IMR-90 (cell line): ENCODE data around the gene SYNJ2BP. TPM values are rescaled to one million over a fixed set of nuclear protein-coding genes. Genes with fewer than 3 reads are reported as not detected.

Experiments used
- ATAC-seq: fragments of 200-7000 bp; cut with Tn5 transposase; 2 replicates; pipeline ENCODE4 v1.9.1; 2020; ENCODE audit warnings: low read depth, mild to moderate bottlenecking, moderate library complexity
- BruUV-seq: library from RNA; stranded (reverse); fragments of 400-500 nt; replicated peaks from 2 replicates; lab custom pipeline; 2021; lab: Mats Ljungman, UMichigan
- CTCF ChIA-PET: fragments of 300-600 bp; formaldehyde crosslinking; extraction: SDS; loops from one replicate; lab custom pipeline; 2021; ENCODE audit warnings: antibody characterized with exemption; lab: Yijun Ruan, JAX
- POLR2A ChIA-PET: fragments of 300-600 bp; sonication (Branson Sonifier 250); formaldehyde crosslinking; loops from one replicate; lab custom pipeline; 2022; ENCODE audit warnings: antibody characterized with exemption; ENCODE audit not compliant: unreplicated experiment; lab: Charles Lee
- DNase-seq: peaks from one replicate; pipeline ENCODE4 v3.0.0; 2013
- H2AFZ ChIP-seq: replicated peaks from 2 replicates; pipeline ENCODE3; 2013; ENCODE audit warnings: low read length, mild to moderate bottlenecking; ENCODE audit not compliant: poor library complexity
- H2AK5ac ChIP-seq: 2 replicates; pipeline ENCODE4 v1.6.1; 2013; ENCODE audit warnings: low read depth, low read length, inconsistent platforms
- H2AK9ac ChIP-seq: replicated peaks from 2 replicates; pipeline ENCODE3; 2013; ENCODE audit warnings: mild to moderate bottlenecking, low read depth, low read length, moderate library complexity; ENCODE audit not compliant: poor library complexity
- H2BK120ac ChIP-seq: 2 replicates; pipeline ENCODE4 v1.6.1; 2013; ENCODE audit warnings: low read depth, low read length, inconsistent platforms
- H2BK15ac ChIP-seq: 3 replicates; pipeline ENCODE4 v1.6.1; 2013; ENCODE audit warnings: low read depth, low read length, inconsistent platforms
- H2BK20ac ChIP-seq: 2 replicates; pipeline ENCODE4 v1.6.1; 2013; ENCODE audit warnings: low read depth, mild to moderate bottlenecking, inconsistent platforms, low read length, moderate library complexity
- H2BK5ac ChIP-seq: 2 replicates; pipeline ENCODE4 v1.6.1; 2013; ENCODE audit warnings: mild to moderate bottlenecking, low read depth, low read length, inconsistent platforms; ENCODE audit not compliant: poor library complexity, severe bottlenecking
- H3K14ac ChIP-seq: replicated peaks from 2 replicates; pipeline ENCODE4 v1.6.1; 2013; ENCODE audit warnings: low read depth, low read length, inconsistent platforms
- H3K18ac ChIP-seq: 2 replicates; pipeline ENCODE4 v1.6.1; 2013; ENCODE audit warnings: low read depth, low read length, control low read depth
- H3K23ac ChIP-seq: 2 replicates; pipeline ENCODE4 v1.6.1; 2013; ENCODE audit warnings: low read depth, low read length, inconsistent platforms
- H3K27ac ChIP-seq: 2 replicates; pipeline ENCODE4 v1.5.1; 2013; ENCODE audit warnings: mild to moderate bottlenecking, control low read depth, low read length; ENCODE audit not compliant: insufficient read depth
- H3K27me3 ChIP-seq: 2 replicates; pipeline ENCODE4 v1.6.1; 2013; ENCODE audit warnings: low read length; ENCODE audit not compliant: control insufficient read depth, insufficient read depth
- H3K36me3 ChIP-seq: 2 replicates; pipeline ENCODE4 v1.6.1; 2013; ENCODE audit warnings: low read length, mixed read lengths; ENCODE audit not compliant: control insufficient read depth, insufficient read depth
- H3K4ac ChIP-seq: 2 replicates; pipeline ENCODE4 v1.6.1; 2013; ENCODE audit warnings: low read depth, low read length, inconsistent platforms
- H3K4me1 ChIP-seq: 2 replicates; pipeline ENCODE4 v1.6.1; 2013; ENCODE audit warnings: low read length, mixed read lengths; ENCODE audit not compliant: control insufficient read depth, insufficient read depth
- H3K4me2 ChIP-seq: 2 replicates; pipeline ENCODE4 v1.6.1; 2013; ENCODE audit warnings: low read depth, mild to moderate bottlenecking, control low read depth, low read length, moderate library complexity
- H3K4me3 ChIP-seq: 2 replicates; pipeline ENCODE4 v1.5.1; 2013; ENCODE audit warnings: low read depth, mild to moderate bottlenecking, control low read depth, low read length, moderate library complexity; ENCODE audit not compliant: insufficient read depth
- H3K56ac ChIP-seq: 2 replicates; pipeline ENCODE4 v1.6.1; 2013; ENCODE audit warnings: low read length, inconsistent platforms; ENCODE audit not compliant: insufficient read depth; ENCODE audit errors: extremely low read depth
- H3K79me1 ChIP-seq, 2 experiments: 2 replicates each; pipeline ENCODE4 v1.6.1; 2013; ENCODE audit warnings: low read length in 2 of 2, inconsistent platforms in 1 of 2, low read depth in 1 of 2
- H3K9ac ChIP-seq: 2 replicates; pipeline ENCODE4 v1.6.1; 2013; ENCODE audit warnings: low read depth, low read length, control low read depth
- H3K9me1 ChIP-seq: 2 replicates; pipeline ENCODE4 v1.6.1; 2013; ENCODE audit warnings: low read length, inconsistent platforms; ENCODE audit not compliant: insufficient read depth
- H3K9me3 ChIP-seq: 2 replicates; pipeline ENCODE4 v1.6.1; 2013; ENCODE audit warnings: low read length; ENCODE audit not compliant: control insufficient read depth, insufficient read depth
- H4K20me1 ChIP-seq: 2 replicates; pipeline ENCODE4 v1.6.1; 2013; ENCODE audit warnings: low read length, inconsistent platforms; ENCODE audit not compliant: insufficient read depth
- H4K5ac ChIP-seq: 2 replicates; pipeline ENCODE4 v1.6.1; 2013; ENCODE audit warnings: mild to moderate bottlenecking, low read depth, low read length, control low read depth
- H4K8ac ChIP-seq, 2 experiments: 2 replicates each; pipeline ENCODE4 v1.6.1; 2013; ENCODE audit warnings: low read depth in 2 of 2, low read length in 2 of 2, control low read depth in 1 of 2, inconsistent platforms in 1 of 2
- H4K91ac ChIP-seq: 2 replicates; pipeline ENCODE4 v1.6.1; 2013; ENCODE audit warnings: low read depth, low read length, inconsistent platforms; ENCODE audit not compliant: insufficient read depth
- BHLHE40 ChIP-seq: fragments of 150-350 bp; IDR thresholded peaks from 2 replicates; pipeline ENCODE4 v1.6.1; 2016; ENCODE audit warnings: mild to moderate bottlenecking, low read depth, low read length
- CEBPB ChIP-seq: IDR thresholded peaks from 2 replicates; pipeline ENCODE4 v1.6.1; 2012; ENCODE audit warnings: low read depth, low read length, improper control_type of control experiment
- FOS ChIP-seq: fragments of 150-350 bp; IDR thresholded peaks from 2 replicates; pipeline ENCODE4 v1.6.1; 2016; ENCODE audit warnings: low read depth, low read length
- MAZ ChIP-seq: IDR thresholded peaks from 2 replicates; pipeline ENCODE4 v1.6.1; 2012; ENCODE audit warnings: low read depth, mild to moderate bottlenecking, low read length, improper control_type of control experiment, moderate library complexity, borderline replicate concordance
- MXI1 ChIP-seq: IDR thresholded peaks from 2 replicates; pipeline ENCODE4 v1.6.1; 2012; ENCODE audit warnings: low read depth, mild to moderate bottlenecking, low read length, moderate library complexity, borderline replicate concordance
- NFE2L2 ChIP-seq: fragments of 150-350 bp; IDR thresholded peaks from 2 replicates; pipeline ENCODE4 v1.6.1; 2016; ENCODE audit warnings: low read depth, mild to moderate bottlenecking, low read length
- WGBS, 2 experiments: methylation state at CpG; one replicate each; pipeline versions ENCODE4 v1.1.5 to v1.1.7; 2013; ENCODE audit warnings: missing lambda C conversion rate in 2 of 2; ENCODE audit not compliant: insufficient read length in 1 of 2; ENCODE audit errors: extremely low coverage in 2 of 2; 5-methylcytosine and 5-hydroxymethylcytosine counted together
- dilution Hi-C: fragments of 300-500 bp; cut with HindIII; formaldehyde crosslinking; loops from one replicate; pipeline ENCODE4 v1.14.3; 2018; ENCODE audit warnings: low sequenced_read_pairs; ENCODE audit not compliant: unreplicated experiment
- in situ Hi-C: fragments of 300-500 bp; cut with MboI; formaldehyde crosslinking; loops from 3 replicates; pipeline ENCODE4 v1.14.3; 2019; ENCODE audit warnings: low sequenced_read_pairs, inconsistent platforms, mixed read lengths
- intact Hi-C: fragments of 100-400 bp; cut with micrococcal nuclease; formaldehyde crosslinking; loops from 2 replicates; pipeline ENCODE4 v1.10.0; 2022
- polyA plus RNA-seq, 3 experiments: library from polyadenylated mRNA; depleted of rRNA; stranded (reverse); fragments of >200 nt; gene quantifications; 2 replicates each; pipeline ENCODE4 v1.2.3, GENCODE V29; 2012; ENCODE audit warnings: low replicate concordance in 1 of 3
- total RNA-seq: library from RNA; depleted of rRNA; stranded (reverse); fragments of >200 nt; gene quantifications from 2 replicates; pipeline ENCODE4 v1.2.3, GENCODE V29; 2012
- TF ChIP-seq, protein P1 (sequence below): conservative IDR thresholded peaks from 2 replicates; pipeline ENCODE4 v1.5.1; 2012; ENCODE audit warnings: mild to moderate bottlenecking, low read depth, low read length, improper control_type of control experiment

SYNJ2BP gene
- total and polyA plus RNA-seq, 2 of the 4 experiments (the other 2 are of a cell fraction) = 10.0 to 25.5 TPM

DNA sequence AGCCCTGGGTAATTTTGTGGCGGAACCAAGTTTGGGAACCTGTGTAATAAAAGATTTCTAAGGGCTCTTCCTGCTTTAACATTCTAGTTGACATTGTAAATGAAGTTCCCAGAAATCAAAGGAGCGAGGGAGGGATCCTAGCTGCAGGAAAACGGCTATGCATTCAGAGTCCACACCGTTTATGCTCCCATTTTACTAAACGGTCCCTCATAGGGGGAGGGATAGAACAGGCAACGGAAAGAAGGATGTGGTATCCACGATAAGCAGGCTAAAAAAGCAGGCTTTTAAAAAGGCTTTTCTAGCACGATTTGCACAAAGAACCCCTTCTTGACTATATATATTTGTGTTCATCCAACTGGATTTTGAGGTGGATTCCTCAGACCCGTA lies 559 bp downstream of the SYNJ2BP start:
- Histone ChIP-seq H4K5ac (peak overlapping the region; percentile 87), H3K27me3 (no peaks in the 10 kb centered on the region), H3K4me3 (peak overlapping the region; percentile 89), H3K36me3 (no peaks in the 10 kb centered on the region; the same call in 1 of the 2 replicates), H3K9me3 (no peaks in the 10 kb centered on the region), H2AK5ac (no peak overlapping the region), H3K4me1 (no peaks in the 10 kb centered on the region), H4K8ac (peak overlapping the region; percentile 65 to 95; a peak in 3 of 4 replicates), H2BK15ac (no peak overlapping the region), H3K23ac (0 out of 2 replicates have a peak overlapping the region, but pooled peaks have one; percentile 86), H2AK9ac (no peak overlapping the region), H2BK120ac (no peak overlapping the region), H4K91ac (no peak overlapping the region), H2BK20ac (no peak overlapping the region), H3K56ac (no peak overlapping the region; the same call in 1 of the 2 replicates), H2AFZ (peak overlapping the region; percentile 94), H3K18ac (no peak overlapping the region), H3K9me1 (no peaks in the 10 kb centered on the region), H3K9ac (peak overlapping the region; percentile 90), H3K79me1 (peaks cover 9 to 13% of the 10 kb centered on the region in 2 experiments), H3K27ac (peak overlapping the region; percentile 66), H3K14ac (no peak overlapping the region; the same call in 1 of the 2 replicates), H3K4me2 (peak overlapping the region; percentile 88), H4K20me1 (no peaks in the 10 kb centered on the region), H3K4ac (peak overlapping the region; percentile 73; the same call in 1 of the 2 replicates), H2BK5ac (no peak overlapping the region)
- TF ChIP-seq BHLHE40 (no peak), NFE2L2 (no peak), MAZ (no peak), FOS (no peak), MXI1 (no peak), CEBPB (no peak)
- TF ChIP-seq, protein P1, sequence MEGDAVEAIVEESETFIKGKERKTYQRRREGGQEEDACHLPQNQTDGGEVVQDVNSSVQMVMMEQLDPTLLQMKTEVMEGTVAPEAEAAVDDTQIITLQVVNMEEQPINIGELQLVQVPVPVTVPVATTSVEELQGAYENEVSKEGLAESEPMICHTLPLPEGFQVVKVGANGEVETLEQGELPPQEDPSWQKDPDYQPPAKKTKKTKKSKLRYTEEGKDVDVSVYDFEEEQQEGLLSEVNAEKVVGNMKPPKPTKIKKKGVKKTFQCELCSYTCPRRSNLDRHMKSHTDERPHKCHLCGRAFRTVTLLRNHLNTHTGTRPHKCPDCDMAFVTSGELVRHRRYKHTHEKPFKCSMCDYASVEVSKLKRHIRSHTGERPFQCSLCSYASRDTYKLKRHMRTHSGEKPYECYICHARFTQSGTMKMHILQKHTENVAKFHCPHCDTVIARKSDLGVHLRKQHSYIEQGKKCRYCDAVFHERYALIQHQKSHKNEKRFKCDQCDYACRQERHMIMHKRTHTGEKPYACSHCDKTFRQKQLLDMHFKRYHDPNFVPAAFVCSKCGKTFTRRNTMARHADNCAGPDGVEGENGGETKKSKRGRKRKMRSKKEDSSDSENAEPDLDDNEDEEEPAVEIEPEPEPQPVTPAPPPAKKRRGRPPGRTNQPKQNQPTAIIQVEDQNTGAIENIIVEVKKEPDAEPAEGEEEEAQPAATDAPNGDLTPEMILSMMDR = no peak
- intact Hi-C loops (no loop called here), in situ Hi-C loops (no loop called here), dilution Hi-C loops (no loop called here)
- BruUV-seq = no TSS peak
- CTCF ChIA-PET = interaction anchor here (0.5 kb wide), 1 partner anchor 1278 kb away, joined by 5 read pairs; no protein-coding TSS in a partner anchor
- peak; percentile 8 for DNase-seq
- peak; percentile 74 for ATAC-seq
- POLR2A ChIA-PET = no interaction called here
- WGBS, 2 experiments = no CpG with 5 or more reads among the region's 9 CpGs
